Activated T-cell treated with anti-CD3 and anti-CD28 coated beads, Interleukin-2, amount 50 U/mL, for 1 hour (primary cell): Measurements from ENCODE around the gene MAPK8.

Source experiments
- DNase-seq: peaks from one replicate; pipeline ENCODE4 v3.0.0-alpha.2; 2020

Gene MAPK8

GRCh38 chr10:48389272-48389671 is 82.8 kb downstream of the MAPK8 start:
- no peak for DNase-seq

GRCh38 chr10:48389846-48390557 is 83.5 kb downstream of the MAPK8 start:
- DNase-seq, result no peak

GRCh38 chr10:48390558-48390871 is 84.0 kb downstream of the MAPK8 start:
- no peak for DNase-seq

GRCh38 chr10:48390933-48391845 is 84.7 kb downstream of the MAPK8 start:
- DNase-seq, result no peak

GRCh38 chr10:48391994-48392393 is 85.5 kb downstream of the MAPK8 start:
- DNase-seq, result no peak

- DNase-seq, result no peak
Measured at GRCh38 chr10:48398261-48398660, 91.8 kb downstream of the MAPK8 start.

- DNase-seq, result no peak
Measured at GRCh38 chr10:48399056-48399541, 92.6 kb downstream of the MAPK8 start.

GRCh38 chr10:48399551-48399950 is 93.1 kb downstream of the MAPK8 start:
- no peak for DNase-seq

GRCh38 chr10:48400129-48400849 is 93.8 kb downstream of the MAPK8 start:
- DNase-seq, result no peak

- DNase-seq, result no peak
Measured at GRCh38 chr10:48400850-48401220, 94.4 kb downstream of the MAPK8 start.

- no peak for DNase-seq
Measured at GRCh38 chr10:48404646-48405045, 98.2 kb downstream of the MAPK8 start.

- DNase-seq, result no peak
Measured at GRCh38 chr10:48406204-48406603, 99.7 kb downstream of the MAPK8 start.

- DNase-seq, result no peak
Measured at GRCh38 chr10:48406658-48407057, 100.2 kb downstream of the MAPK8 start.

- no peak for DNase-seq
Measured at GRCh38 chr10:48410503-48410902, 104.0 kb downstream of the MAPK8 start.

GRCh38 chr10:48411510-48411909 is 105.0 kb downstream of the MAPK8 start:
- no peak for DNase-seq

- DNase-seq, result no peak
Measured at GRCh38 chr10:48412081-48412480, 105.6 kb downstream of the MAPK8 start.

GRCh38 chr10:48412933-48413332 is 106.5 kb downstream of the MAPK8 start:
- DNase-seq, result no peak

- no peak for DNase-seq
Measured at GRCh38 chr10:48414160-48414559, 107.7 kb downstream of the MAPK8 start.

- DNase-seq, result no peak
Measured at GRCh38 chr10:48414778-48415177, 108.3 kb downstream of the MAPK8 start.

- DNase-seq, result no peak
Measured at GRCh38 chr10:48416584-48417232, 110.2 kb downstream of the MAPK8 start.

GRCh38 chr10:48417374-48417773 is 110.9 kb downstream of the MAPK8 start:
- no peak for DNase-seq

GRCh38 chr10:48418189-48418788 is 111.8 kb downstream of the MAPK8 start:
- no peak for DNase-seq

- DNase-seq, result no peak
Measured at GRCh38 chr10:48419714-48420113, 113.2 kb downstream of the MAPK8 start.
